Hepatocyte (in vitro differentiated cells): ENCODE results near the gene KIF20B.

Source experiments
- CTCF ChIP-seq: fragments of 200-600 bp; sonication (generic); IDR thresholded peaks from 2 replicates; pipeline ENCODE4 v1.5.1; 2016; ENCODE audit warnings: antibody characterized with exemption, mild to moderate bottlenecking; ENCODE audit not compliant: poor library complexity
- EZH2 ChIP-seq: fragments of 200-600 bp; sonication (generic); IDR thresholded peaks from 2 replicates; pipeline ENCODE4 v1.6.1; 2016; ENCODE audit warnings: antibody characterized with exemption, mild to moderate bottlenecking, borderline replicate concordance

- TF ChIP-seq EZH2 (no peak), CTCF (no peak)
Measured at GRCh38 chr10:89670926-89671325, 30.5 kb upstream of the KIF20B start.
